K562 (cell line): ENCODE data around the gene UBA52. TPM values are rescaled to one million over a fixed set of nuclear protein-coding genes. Genes with fewer than 3 reads are reported as not detected.

ENCODE experiments used
- FOXA3 ChIP-seq, 2 experiments: fragments of 450-650 bp in 1 of 2; sonication (generic) in 1 of 2; formaldehyde crosslinking; IDR thresholded peaks in 1 of 2; conservative IDR thresholded peaks in 1 of 2; 2 replicates each; pipeline versions ENCODE4 v1.4.0 to v1.8.0; 2020 to 2022; ENCODE audit warnings: mild to moderate bottlenecking in 2 of 2, missing genetic modification reagents in 1 of 2
- HBP1 ChIP-seq: fragments of 450-650 bp; formaldehyde crosslinking; IDR thresholded peaks from 2 replicates; pipeline ENCODE4 v1.4.0; 2022; ENCODE audit warnings: missing genetic modification characterization
- HMG20B ChIP-seq: fragments of 250-450 bp; sonication (Bioruptor Pico); IDR thresholded peaks from 2 replicates; pipeline ENCODE4 v1.5.0; 2021; ENCODE audit warnings: mild to moderate bottlenecking
- NRF1 ChIP-seq, 2 experiments: fragments of 450-650 bp; IDR thresholded peaks in 1 of 2; conservative IDR thresholded peaks in 1 of 2; 2 replicates each; pipeline ENCODE4 v1.6.1; 2014; ENCODE audit warnings: mild to moderate bottlenecking in 2 of 2
- POLR2B ChIP-seq: fragments of 450-650 bp; IDR thresholded peaks from 2 replicates; pipeline ENCODE4 v1.6.1; 2018; ENCODE audit warnings: low read depth; ENCODE audit not compliant: partially characterized antibody
- RBM14 ChIP-seq: fragments of 200-400 bp; formaldehyde crosslinking; IDR thresholded peaks from 2 replicates; pipeline ENCODE4 v1.6.1; 2018; ENCODE audit warnings: low read depth, mild to moderate bottlenecking, low read length, moderate library complexity, borderline replicate concordance; ENCODE audit not compliant: insufficient read depth
- SIRT6 ChIP-seq: IDR thresholded peaks from one replicate; pipeline ENCODE4 v1.6.1; 2012; ENCODE audit warnings: low read depth, mild to moderate bottlenecking, control low read depth, inconsistent platforms, low read length, moderate library complexity
- SMAD4 ChIP-seq: fragments of 250-450 bp; sonication (Bioruptor Pico); conservative IDR thresholded peaks from 2 replicates; pipeline ENCODE4 v1.8.0; 2021; ENCODE audit warnings: inconsistent platforms, mild to moderate bottlenecking, moderate library complexity
- TGIF2 ChIP-seq: sonication (generic); formaldehyde crosslinking; IDR thresholded peaks from 2 replicates; pipeline ENCODE4 v1.8.1; 2022; ENCODE audit warnings: mild to moderate bottlenecking, missing genetic modification reagents, moderate library complexity
- ZNF232 ChIP-seq: sonication (generic); formaldehyde crosslinking; IDR thresholded peaks from 2 replicates; pipeline ENCODE4 v1.8.0; 2022; ENCODE audit warnings: mild to moderate bottlenecking, missing genetic modification reagents
- ZNF274 ChIP-seq: IDR thresholded peaks from 2 replicates; pipeline ENCODE4 v1.6.1; 2011; ENCODE audit warnings: low read depth, mild to moderate bottlenecking, low read length, moderate library complexity, borderline replicate concordance
- ZNF512 ChIP-seq: IDR thresholded peaks from 2 replicates; pipeline ENCODE4 v1.6.1; 2016; ENCODE audit warnings: missing genetic modification characterization, missing compliant biosample characterization
- ZNF764 ChIP-seq: fragments of 250-450 bp; sonication (Bioruptor Pico); IDR thresholded peaks from 2 replicates; pipeline ENCODE4 v1.4.0; 2020; ENCODE audit warnings: low read depth, mild to moderate bottlenecking, moderate library complexity
- polyA plus RNA-seq, 8 experiments: library from polyadenylated mRNA; depleted of rRNA in 4 of 8; stranded (reverse) in 5 of 8; unstranded in 3 of 8; fragments of >200 nt; fragmentation: Nextera tagmentation in 2 of 8; fragmentation: Illumina TruSeq in 1 of 8; extraction: Ambion mirVana in 2 of 8; extraction: Trizol in 1 of 8; gene quantifications; 2 replicates each; pipeline versions ENCODE4 v1.2.1 to v1.2.3, GENCODE V29; 2011 to 2014; ENCODE audit warnings: inconsistent platforms in 1 of 8, missing spikeins in 1 of 8
- total RNA-seq, 7 experiments: library from RNA; depleted of rRNA in 6 of 7; stranded (reverse); fragments of >200 nt in 6 of 7; fragmentation: Illumina TruSeq in 2 of 7; extraction: Trizol in 2 of 7; gene quantifications; 2 replicates each; pipeline versions ENCODE4 v1.2.1 to v1.2.3, GENCODE V29; 2011 to 2021; ENCODE audit warnings: low replicate concordance in 1 of 7
- TF ChIP-seq, protein P1 (sequence below): sonication (generic); formaldehyde crosslinking; IDR thresholded peaks from 2 replicates; pipeline ENCODE4 v1.8.0; 2022; ENCODE audit warnings: missing genetic modification reagents, mild to moderate bottlenecking, borderline replicate concordance
- TF ChIP-seq, protein P2 (sequence below): sonication (generic); formaldehyde crosslinking; IDR thresholded peaks from 2 replicates; pipeline ENCODE4 v1.8.0; 2023; ENCODE audit warnings: mild to moderate bottlenecking, missing genetic modification reagents
- TF ChIP-seq, protein P3 (sequence below): fragments of 450-650 bp; IDR thresholded peaks from 2 replicates; pipeline ENCODE4 v1.7.0; 2016; ENCODE audit warnings: borderline replicate concordance

UBA52 gene
- total and polyA plus RNA-seq, 9 of the 15 experiments (the other 6 are each of a cell fraction or from before 2014, with no cell fraction given) = 1,110 to 2,751 (median 1,733) TPM

- TF ChIP-seq ZNF512 (tag) = no peak
- TF ChIP-seq, protein P1, sequence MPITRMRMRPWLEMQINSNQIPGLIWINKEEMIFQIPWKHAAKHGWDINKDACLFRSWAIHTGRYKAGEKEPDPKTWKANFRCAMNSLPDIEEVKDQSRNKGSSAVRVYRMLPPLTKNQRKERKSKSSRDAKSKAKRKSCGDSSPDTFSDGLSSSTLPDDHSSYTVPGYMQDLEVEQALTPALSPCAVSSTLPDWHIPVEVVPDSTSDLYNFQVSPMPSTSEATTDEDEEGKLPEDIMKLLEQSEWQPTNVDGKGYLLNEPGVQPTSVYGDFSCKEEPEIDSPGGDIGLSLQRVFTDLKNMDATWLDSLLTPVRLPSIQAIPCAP (CRISPR knock-in tag) = no peak
- TF ChIP-seq HMG20B (CRISPR knock-in tag) = no peak
- TF ChIP-seq HBP1 (CRISPR knock-in tag) = no peak
- no peak for TF ChIP-seq TGIF2 (CRISPR knock-in tag)
- TF ChIP-seq SIRT6 = no peak
- no peak for TF ChIP-seq ZNF274
- no peak for TF ChIP-seq POLR2B
- TF ChIP-seq NRF1 (conservative IDR thresholded peaks at IDR 0.05 in 1 of 2, IDR thresholded peaks at IDR 0.05 in 1 of 2) = peak; percentile 82 to 85
- TF ChIP-seq, protein P2, sequence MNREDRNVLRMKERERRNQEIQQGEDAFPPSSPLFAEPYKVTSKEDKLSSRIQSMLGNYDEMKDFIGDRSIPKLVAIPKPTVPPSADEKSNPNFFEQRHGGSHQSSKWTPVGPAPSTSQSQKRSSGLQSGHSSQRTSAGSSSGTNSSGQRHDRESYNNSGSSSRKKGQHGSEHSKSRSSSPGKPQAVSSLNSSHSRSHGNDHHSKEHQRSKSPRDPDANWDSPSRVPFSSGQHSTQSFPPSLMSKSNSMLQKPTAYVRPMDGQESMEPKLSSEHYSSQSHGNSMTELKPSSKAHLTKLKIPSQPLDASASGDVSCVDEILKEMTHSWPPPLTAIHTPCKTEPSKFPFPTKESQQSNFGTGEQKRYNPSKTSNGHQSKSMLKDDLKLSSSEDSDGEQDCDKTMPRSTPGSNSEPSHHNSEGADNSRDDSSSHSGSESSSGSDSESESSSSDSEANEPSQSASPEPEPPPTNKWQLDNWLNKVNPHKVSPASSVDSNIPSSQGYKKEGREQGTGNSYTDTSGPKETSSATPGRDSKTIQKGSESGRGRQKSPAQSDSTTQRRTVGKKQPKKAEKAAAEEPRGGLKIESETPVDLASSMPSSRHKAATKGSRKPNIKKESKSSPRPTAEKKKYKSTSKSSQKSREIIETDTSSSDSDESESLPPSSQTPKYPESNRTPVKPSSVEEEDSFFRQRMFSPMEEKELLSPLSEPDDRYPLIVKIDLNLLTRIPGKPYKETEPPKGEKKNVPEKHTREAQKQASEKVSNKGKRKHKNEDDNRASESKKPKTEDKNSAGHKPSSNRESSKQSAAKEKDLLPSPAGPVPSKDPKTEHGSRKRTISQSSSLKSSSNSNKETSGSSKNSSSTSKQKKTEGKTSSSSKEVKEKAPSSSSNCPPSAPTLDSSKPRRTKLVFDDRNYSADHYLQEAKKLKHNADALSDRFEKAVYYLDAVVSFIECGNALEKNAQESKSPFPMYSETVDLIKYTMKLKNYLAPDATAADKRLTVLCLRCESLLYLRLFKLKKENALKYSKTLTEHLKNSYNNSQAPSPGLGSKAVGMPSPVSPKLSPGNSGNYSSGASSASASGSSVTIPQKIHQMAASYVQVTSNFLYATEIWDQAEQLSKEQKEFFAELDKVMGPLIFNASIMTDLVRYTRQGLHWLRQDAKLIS (CRISPR knock-in tag) = peak; percentile 36
- TF ChIP-seq SMAD4 (CRISPR knock-in tag) = peak; percentile 69
- TF ChIP-seq FOXA3 (CRISPR knock-in tag; conservative IDR thresholded peaks at IDR 0.05 in 1 of 2, IDR thresholded peaks at IDR 0.05 in 1 of 2) = 0 out of 4 replicates have a peak, but pooled peaks of 1 of the 2 experiments have one; percentile 54
- TF ChIP-seq, protein P3, sequence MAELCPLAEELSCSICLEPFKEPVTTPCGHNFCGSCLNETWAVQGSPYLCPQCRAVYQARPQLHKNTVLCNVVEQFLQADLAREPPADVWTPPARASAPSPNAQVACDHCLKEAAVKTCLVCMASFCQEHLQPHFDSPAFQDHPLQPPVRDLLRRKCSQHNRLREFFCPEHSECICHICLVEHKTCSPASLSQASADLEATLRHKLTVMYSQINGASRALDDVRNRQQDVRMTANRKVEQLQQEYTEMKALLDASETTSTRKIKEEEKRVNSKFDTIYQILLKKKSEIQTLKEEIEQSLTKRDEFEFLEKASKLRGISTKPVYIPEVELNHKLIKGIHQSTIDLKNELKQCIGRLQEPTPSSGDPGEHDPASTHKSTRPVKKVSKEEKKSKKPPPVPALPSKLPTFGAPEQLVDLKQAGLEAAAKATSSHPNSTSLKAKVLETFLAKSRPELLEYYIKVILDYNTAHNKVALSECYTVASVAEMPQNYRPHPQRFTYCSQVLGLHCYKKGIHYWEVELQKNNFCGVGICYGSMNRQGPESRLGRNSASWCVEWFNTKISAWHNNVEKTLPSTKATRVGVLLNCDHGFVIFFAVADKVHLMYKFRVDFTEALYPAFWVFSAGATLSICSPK = peak; percentile 30; the same call in 1 of the 2 replicates
- no peak for TF ChIP-seq ZNF764
- no peak; the same call in 1 of the 2 replicates for TF ChIP-seq ZNF232
- no peak for TF ChIP-seq RBM14
Measured at GRCh38 chr19:18589380-18590272, 18.0 kb downstream of the UBA52 start (continued).
